Glomerular endothelial cell (primary cell): ENCODE data around the gene CREB3L1. TPM values are rescaled to one million over a fixed set of nuclear protein-coding genes. Genes with fewer than 3 reads are reported as not detected.
"Not testable (repeated sequence)": the region's sequence is repeated elsewhere in the genome, so short reads cannot be mapped to it uniquely, and the experiment has no call there.

Source experiments
- DNase-seq: peaks from one replicate; pipeline ENCODE4 v3.0.0-alpha.2; 2011; ENCODE audit warnings: low read depth, low spot score; ENCODE audit errors: extremely low read depth
- total RNA-seq: library from RNA; depleted of rRNA; stranded (reverse); fragments of >200 nt; gene quantifications from 2 replicates; pipeline ENCODE4 v1.2.3, GENCODE V29; 2015

CREB3L1 gene
- total RNA-seq, 1 donor from 2014 or later, result 23.4 TPM

DNA sequence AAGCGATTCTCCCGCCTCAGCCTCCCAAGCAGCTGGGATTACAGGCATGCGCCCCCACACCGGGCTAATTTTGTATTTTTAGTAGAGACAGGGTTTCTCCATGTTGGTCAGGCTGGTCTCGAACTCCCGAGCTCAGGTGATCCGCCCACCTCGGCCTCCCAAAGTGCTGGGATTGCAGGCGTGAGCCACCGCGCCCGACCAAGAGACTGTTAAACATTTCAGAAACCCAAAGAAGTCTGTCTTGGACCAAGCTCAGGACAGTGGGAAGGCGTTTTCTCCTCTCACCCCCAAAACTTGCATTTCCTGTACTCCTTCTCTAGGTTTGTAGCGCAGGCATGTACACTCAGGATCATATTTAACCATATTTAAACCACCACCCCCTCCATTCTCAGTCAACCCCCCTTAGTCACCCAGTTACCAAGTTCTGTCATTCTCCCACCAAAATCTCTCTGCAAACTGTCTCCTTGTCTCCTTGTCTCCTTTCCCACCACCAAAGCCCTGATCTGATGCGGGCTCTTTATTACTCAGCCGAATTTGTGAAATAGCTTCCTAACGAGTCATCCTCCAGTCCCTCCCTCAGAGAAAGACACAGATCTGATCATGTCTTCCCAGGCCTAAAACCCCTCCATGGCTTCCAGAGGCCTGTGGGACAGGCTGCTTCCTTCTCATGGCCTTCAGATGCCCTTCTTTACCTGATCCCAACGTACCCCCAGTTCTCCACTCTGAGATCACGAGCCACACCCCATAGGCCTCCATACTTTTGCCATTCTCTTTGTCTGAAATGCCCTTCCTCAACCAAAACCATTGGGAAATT lies 29.0 kb upstream of the CREB3L1 start:
- no peak for DNase-seq

GRCh38 chr11:46249103-46249937 lies 28.1 kb upstream of the CREB3L1 start:
- no peak for DNase-seq

DNA sequence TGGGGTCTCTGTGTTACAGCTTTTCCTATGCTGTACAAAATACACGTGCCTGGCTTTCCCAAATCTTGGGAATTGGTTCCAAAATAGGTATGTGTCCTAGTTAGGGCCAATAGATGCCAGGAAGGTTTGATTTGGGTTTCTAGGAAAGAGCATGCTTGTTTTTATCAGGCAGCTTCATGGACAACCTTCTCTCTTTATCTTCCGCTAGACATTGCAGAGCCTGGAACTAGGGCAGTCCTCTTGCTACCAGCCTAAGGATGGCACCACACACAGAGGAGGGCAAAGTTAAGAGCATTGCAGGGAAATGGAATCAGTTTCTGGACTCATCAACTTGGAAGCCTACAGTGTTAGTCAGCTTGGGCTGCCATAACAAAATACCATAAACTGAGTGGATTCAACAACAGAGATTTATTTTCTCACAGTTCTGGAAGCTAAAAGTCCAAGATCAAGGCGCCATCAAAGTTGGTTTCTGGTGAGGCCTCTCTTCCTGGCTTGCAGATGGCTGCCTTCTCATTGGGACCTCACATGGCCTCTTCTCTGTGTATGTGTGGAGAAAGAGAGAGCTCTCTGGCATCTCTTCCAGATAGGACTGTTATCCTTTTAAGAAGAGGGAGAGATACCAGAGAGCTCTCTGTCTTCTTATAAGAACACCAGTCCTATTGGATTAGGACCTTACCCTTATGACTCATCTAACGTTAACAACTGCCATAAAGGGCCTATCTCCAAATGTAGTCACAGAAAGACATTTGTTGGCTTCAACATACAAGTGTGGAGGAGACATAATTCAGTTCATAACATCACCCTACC lies 27.3 kb upstream of the CREB3L1 start:
- no peak for DNase-seq

DNA sequence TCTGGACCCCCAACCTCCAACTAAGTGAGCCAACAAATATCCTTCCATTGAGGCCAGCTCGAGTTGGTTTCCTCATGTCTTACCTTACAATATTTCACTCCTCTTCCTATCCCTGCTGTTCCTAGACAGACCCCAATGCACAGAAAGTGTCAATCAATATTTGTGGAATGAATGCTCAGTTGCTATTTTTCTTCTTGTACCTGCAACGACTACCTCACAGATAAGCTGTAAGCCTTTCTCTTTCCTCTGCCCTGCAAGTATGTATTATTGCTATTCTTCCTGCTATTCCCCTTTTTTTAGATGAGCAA lies 26.8 kb upstream of the CREB3L1 start:
- DNase-seq, result no peak

- no peak for DNase-seq
Observed at GRCh38 chr11:46251954-46252353, 25.5 kb upstream of the CREB3L1 start.

DNA sequence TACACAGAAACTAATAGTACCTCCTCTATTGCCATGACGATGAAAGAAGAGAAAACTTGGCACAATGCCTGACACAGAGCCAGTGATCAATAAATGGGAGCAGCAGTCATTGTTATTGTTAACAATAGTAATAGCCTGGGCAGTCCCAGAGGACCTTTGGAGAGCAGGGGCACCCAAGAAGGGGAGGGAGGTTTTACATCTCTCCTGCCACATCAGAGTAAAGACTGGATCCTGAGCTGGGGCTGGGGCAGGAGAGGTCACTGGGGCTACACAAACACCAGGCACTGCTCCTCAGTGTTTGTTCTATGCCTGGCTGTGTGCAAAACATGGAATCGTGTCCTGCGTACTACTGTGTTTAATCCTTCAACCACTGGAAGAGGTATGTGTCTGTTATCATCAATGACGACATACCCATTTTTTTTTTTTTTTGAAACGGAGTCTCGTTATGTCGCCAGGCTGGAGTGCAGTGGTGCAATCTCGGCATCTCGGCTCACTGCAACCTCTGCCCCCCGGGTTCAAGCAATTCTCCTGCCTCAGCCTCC lies 25.0 kb upstream of the CREB3L1 start:
- no peak for DNase-seq

DNA sequence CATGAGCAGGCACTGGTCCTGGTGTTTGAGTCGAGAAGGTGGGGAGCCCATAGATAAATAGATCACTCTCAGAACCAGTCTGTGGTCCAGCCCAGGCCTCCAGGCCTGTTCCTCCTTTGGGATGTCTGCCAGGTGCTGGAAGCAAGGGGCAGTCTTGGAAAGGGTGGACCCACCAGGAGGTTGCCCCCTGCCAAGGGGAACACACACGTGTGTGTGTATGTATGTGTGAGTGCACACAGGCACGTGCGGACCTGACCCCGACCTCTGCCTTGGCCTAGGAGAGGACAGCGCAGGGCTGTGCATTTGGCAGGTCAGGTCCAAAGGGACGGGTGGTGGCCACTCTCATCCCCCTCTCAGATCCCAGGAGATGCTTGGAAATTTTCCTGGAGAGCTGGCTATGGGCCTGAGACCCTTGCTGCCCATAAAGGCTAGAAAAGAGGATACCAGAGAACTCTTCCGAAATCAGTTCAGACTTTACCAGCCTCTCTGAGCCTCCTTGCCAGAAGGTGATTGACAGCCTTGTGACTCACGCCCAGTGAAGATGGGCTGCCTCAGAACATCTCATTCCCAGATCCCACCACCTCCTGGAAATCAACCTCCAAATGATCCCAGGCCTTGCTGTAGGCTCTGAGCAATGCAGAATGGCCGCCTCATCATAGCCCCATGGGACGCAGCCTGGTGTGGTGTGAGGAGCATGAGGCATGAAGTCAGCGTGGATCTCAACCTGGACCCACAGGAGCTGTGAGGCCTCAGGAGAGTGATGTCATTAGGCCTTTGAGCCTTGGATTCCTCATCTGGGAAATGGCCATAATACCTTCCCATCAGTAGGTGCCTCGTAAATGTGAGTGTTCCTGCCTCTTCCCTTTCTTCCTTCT lies 24.0 kb upstream of the CREB3L1 start:
- no peak for DNase-seq

DNA sequence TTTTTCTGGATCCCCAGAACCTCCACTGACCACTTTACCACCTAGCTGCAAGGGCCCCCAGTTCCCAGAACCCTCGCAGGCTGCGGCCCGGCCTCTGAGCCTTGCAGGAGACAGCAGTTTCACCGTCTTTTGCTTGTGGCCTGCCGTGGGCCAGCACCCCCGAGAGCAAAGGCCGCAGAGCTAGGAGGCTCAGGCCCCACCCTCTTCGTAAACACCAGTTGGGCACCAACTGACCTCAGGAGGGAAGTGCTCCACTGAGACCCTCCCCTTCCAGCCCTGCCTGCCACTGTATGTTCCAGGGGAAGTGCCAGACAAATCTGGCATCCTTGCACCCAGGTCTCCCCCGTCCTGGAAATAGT lies 23.4 kb upstream of the CREB3L1 start:
- DNase-seq, result no peak

DNA sequence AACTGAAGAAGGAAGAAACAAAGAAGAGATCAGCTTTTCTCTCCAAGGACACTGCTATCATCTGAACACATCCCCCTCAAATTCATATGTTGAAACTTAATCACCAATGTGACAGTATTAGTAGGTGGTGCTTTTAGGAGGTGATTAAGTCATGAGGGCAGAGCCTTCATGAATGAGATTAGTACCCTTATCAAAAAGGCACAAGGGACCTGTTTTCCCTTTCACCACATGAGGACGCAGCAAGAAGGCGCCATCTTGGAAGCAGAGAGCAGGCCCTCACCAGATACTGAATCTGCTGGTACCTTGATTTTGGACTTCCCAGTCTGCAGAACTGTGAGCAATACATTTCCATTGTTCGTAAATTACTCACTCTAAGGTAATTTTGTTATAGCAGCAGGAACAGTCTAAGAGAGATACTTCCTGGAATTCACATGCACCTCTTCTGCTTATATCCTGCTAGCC lies 20.9 kb upstream of the CREB3L1 start:
- no peak for DNase-seq

DNA sequence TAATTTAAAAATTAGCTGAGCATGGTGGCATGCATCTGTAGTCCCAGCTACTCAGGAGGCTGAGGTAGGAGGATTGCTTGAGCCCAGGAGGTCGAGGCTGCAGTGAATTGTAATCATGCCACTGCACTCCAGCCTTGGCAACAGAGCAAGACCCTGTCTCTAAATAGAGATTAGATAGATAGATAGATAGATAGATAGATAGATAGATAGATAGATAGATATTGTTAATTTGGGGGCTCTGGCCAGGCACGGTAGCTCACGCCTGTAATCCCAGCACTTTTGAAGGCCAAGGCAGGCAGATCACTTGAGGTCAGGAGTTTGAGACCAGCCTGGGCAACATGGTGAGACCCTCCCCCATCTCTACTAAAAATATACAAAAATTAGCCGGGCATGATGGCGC lies 18.1 kb upstream of the CREB3L1 start:
- DNase-seq, result not testable (repeated sequence)

DNA sequence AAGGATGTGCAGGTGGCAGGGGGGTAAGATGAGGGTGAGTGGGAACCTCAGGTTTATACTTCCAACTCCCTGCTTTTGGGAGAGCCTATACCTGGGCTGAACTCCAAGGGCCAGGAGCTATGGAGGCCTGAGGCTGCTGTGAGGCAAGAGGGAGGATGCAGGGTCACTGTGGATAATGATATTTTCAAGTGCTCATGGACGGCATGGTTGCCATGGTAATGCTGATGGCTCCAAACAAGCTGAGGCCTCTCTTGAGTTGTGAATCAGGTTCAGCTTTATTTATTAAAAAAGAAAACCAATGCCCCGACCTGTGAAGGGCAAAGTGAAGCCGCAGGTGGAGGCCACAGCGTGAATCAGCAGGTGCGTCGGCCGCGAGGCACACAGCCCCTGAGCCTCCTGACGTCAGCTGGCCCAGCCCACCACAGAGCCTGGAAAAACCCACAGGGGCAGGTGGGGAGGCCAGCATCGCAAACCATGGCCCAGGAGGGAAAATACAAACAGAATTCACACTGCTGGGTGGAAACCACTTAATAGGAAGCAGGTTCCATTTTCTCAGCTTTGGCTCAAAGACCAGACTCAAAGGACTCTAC lies 17.4 kb upstream of the CREB3L1 start:
- DNase-seq, result no peak

GRCh38 chr11:46263120-46263519 lies 14.3 kb upstream of the CREB3L1 start:
- no peak for DNase-seq

DNA sequence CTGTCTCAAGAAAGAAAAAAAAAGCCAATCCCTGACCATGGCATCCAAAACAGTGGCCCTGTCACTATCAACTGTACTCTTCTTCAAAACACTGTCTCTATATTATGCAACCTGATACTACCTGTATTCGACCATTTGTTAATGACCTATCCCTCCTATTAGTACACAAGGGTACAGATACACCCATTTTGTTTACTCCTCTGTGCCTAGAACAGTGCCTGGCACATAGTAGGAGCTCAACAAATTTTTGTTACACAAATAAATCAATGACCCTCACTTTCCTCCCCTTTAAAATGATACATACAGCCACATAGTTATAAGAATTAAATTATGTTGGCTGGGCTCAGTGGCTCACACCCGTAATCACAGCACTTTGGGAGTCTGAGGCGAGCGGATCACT lies 13.4 kb upstream of the CREB3L1 start:
- DNase-seq, result no peak

GRCh38 chr11:46264976-46265375 lies 12.5 kb upstream of the CREB3L1 start:
- DNase-seq, result no peak

- DNase-seq, result no peak
Observed at GRCh38 chr11:46265764-46266163, 11.7 kb upstream of the CREB3L1 start.

DNA sequence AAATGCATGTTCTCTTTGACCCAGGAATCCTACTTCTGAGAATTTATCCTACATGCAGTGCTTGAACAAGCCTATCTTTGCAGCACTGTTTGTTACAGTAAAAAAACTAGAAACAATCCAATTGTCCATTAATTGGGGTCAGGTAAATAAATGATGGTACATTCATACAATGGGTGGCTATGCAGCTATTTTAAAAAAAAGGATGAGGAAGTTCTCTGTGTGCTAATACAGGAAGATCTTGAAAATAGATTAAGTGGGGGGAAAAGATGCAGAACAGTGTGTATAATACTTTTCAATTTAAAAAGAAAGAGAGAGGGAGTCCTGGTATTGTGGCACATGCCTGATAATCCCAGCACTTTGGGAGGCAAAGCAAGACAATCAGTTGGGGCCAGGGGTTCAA lies 9.5 kb upstream of the CREB3L1 start:
- no peak for DNase-seq

- no peak for DNase-seq
Observed at GRCh38 chr11:46270684-46271083, 6.8 kb upstream of the CREB3L1 start.

DNA sequence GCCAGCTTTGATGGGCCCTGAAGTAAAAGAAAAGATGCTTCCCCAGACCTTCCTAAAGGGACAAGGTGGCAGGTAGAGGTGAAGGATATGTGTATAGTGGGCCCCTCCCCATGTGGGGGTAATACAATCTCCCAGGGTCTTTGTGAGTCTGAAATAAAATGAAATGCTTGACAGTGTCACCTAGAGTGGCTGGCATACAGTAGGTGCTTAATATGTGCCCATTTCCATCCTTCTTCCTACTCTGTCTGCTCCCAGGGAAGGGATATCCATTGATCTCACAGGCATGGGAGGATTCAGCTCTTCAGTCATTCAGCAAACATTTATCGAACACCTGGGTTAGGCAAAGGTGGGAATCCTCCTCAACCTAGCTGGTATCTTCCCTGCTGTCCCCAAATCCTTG lies 6.1 kb upstream of the CREB3L1 start:
- DNase-seq, result no peak

GRCh38 chr11:46271875-46272815 lies 5.3 kb upstream of the CREB3L1 start:
- DNase-seq, result no peak
